ENCODE data around the gene UQCRC1.

- TF ChIP-seq BCL3 (IDR thresholded peaks at IDR 0.05) (no peak), POLR2A (IDR thresholded peaks at IDR 0.05; ENCODE audit: low read length) (no peak), NPAS2 (CRISPR knock-in tag; IDR thresholded peaks at IDR 0.05; ENCODE audit: borderline replicate concordance) (no peak), NFE2L2 (conservative IDR thresholded peaks at IDR 0.05; ENCODE audit: low read length) (no peak), RAD21 (conservative IDR thresholded peaks at IDR 0.05 in 1 of 2, IDR thresholded peaks at IDR 0.05 in 1 of 2) (no peak), POLR2AphosphoS2 (conservative IDR thresholded peaks at IDR 0.05; ENCODE audit: low read length) (no peak), JUNB (IDR thresholded peaks at IDR 0.05) (no peak), CEBPB (IDR thresholded peaks at IDR 0.05) (no peak), PBX3 (IDR thresholded peaks at IDR 0.05) (no peak), FOSL2 (IDR thresholded peaks at IDR 0.05) (no peak), FOSL2 (CRISPR knock-in tag; IDR thresholded peaks at IDR 0.05) (no peak), CBX8 (IDR thresholded peaks at IDR 0.05) (no peak), GATA3 (IDR thresholded peaks at IDR 0.05; ENCODE audit: borderline replicate concordance) (no peak)
- TF ChIP-seq, protein P1, sequence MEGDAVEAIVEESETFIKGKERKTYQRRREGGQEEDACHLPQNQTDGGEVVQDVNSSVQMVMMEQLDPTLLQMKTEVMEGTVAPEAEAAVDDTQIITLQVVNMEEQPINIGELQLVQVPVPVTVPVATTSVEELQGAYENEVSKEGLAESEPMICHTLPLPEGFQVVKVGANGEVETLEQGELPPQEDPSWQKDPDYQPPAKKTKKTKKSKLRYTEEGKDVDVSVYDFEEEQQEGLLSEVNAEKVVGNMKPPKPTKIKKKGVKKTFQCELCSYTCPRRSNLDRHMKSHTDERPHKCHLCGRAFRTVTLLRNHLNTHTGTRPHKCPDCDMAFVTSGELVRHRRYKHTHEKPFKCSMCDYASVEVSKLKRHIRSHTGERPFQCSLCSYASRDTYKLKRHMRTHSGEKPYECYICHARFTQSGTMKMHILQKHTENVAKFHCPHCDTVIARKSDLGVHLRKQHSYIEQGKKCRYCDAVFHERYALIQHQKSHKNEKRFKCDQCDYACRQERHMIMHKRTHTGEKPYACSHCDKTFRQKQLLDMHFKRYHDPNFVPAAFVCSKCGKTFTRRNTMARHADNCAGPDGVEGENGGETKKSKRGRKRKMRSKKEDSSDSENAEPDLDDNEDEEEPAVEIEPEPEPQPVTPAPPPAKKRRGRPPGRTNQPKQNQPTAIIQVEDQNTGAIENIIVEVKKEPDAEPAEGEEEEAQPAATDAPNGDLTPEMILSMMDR (IDR thresholded peaks at IDR 0.05): no peak
- TF ChIP-seq, protein P2, sequence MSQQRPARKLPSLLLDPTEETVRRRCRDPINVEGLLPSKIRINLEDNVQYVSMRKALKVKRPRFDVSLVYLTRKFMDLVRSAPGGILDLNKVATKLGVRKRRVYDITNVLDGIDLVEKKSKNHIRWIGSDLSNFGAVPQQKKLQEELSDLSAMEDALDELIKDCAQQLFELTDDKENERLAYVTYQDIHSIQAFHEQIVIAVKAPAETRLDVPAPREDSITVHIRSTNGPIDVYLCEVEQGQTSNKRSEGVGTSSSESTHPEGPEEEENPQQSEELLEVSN (IDR thresholded peaks at IDR 0.05; ENCODE audit: borderline replicate concordance, low read depth): no peak
Measured at GRCh38 chr3:48553361-48553760, 56.1 kb downstream of the UQCRC1 start.

All from A549 (cell line).